22Rv1 (cell line): Measurements from ENCODE around the gene ANTXR1.

ENCODE experiments used
- ZFX ChIP-seq: fragments of 450-650 bp; IDR thresholded peaks from 2 replicates; pipeline ENCODE4 v1.6.1; 2017; ENCODE audit warnings: antibody characterized with exemption, borderline replicate concordance
- TF ChIP-seq, protein P1 (sequence below): fragments of 450-650 bp; IDR thresholded peaks from 2 replicates; pipeline ENCODE4 v1.5.1; 2017; ENCODE audit warnings: mild to moderate bottlenecking

DNA sequence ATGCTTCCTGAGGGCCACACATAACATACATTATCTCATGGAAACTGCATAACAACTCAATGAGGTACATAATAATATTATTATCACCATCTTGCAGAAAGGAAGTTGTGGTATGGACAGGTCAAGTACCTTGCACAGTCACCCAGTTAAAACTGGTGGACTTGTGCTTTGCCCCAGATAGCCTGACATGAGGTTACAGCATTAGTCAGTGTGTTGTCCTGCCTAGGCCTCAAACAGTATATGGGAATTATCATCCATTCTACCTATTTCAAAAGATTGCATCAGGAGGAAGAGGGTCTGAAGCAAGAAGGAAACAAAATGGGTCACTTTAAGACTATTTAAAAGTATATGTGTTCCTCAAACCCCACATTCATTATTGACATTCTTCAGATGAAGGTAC is 5.4 kb upstream of the ANTXR1 start:
- TF ChIP-seq, protein P1, sequence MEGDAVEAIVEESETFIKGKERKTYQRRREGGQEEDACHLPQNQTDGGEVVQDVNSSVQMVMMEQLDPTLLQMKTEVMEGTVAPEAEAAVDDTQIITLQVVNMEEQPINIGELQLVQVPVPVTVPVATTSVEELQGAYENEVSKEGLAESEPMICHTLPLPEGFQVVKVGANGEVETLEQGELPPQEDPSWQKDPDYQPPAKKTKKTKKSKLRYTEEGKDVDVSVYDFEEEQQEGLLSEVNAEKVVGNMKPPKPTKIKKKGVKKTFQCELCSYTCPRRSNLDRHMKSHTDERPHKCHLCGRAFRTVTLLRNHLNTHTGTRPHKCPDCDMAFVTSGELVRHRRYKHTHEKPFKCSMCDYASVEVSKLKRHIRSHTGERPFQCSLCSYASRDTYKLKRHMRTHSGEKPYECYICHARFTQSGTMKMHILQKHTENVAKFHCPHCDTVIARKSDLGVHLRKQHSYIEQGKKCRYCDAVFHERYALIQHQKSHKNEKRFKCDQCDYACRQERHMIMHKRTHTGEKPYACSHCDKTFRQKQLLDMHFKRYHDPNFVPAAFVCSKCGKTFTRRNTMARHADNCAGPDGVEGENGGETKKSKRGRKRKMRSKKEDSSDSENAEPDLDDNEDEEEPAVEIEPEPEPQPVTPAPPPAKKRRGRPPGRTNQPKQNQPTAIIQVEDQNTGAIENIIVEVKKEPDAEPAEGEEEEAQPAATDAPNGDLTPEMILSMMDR: no peak
- TF ChIP-seq ZFX: no peak
